COLO829 (cell line): ENCODE data around the gene TMEM256.

Experiments
- DNase-seq: peaks from one replicate; pipeline ENCODE4 v3.0.0; 2012; ENCODE audit warnings: low spot score

Gene TMEM256

GRCh38 chr17:7429722-7430121, 25.8 kb upstream of the TMEM256 start:
- DNase-seq = no peak

DNA sequence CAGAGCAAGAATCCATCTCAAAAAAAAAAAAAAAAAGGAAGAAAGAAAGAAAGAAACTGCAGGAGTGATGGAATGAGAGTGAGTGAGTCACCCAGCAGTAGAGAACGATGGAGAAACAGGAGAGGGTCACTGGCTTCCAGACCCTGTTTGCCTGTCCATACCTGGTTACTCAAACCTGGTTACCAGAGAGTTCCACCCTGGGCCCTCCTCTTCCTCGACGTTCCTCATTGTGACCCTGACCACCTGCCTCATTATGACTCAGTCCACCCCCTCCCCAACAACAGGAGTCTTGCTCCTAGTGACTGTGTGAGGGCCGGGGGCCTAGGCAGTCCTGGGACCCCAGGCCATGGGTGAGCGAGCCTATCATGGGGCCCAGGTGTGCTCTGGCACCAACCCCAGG, 24.7 kb upstream of the TMEM256 start, which contains the start of gene SPEM3:
Gene SPEM3, plus strand, starts transcription at position 301 of the 400 bp plus-strand sequence. Its CDS starts 46 bp downstream, at position 347.
- no peak for DNase-seq

GRCh38 chr17:7427549-7427948, 23.7 kb upstream of the TMEM256 start:
- DNase-seq = no peak

DNA sequence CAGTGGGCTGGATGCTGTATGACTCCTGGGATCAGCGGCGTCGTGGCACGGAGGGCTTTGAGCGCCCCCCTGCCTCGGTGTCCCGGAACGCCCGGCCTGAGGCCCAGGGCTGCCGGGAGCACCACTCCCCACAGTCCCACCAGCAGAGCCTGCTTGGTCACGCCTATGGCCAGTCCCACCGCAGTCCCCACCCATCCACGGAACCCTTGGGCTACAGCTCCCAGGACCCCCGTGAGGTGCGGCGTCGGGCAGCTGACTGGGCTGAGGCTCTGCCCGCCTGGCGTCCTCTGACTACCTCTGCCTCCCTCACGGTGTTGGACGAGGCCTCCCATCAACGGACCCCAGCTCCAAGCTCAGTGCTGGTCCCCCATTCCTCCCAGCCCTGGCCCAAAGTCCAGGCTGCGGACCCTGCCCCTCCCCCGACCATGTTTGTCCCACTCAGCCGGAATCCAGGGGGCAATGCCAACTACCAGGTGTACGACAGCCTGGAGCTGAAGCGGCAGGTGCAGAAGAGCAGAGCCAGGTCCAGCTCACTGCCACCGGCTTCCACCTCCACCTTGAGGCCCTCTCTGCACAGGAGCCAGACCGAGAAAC, 23.1 kb upstream of the TMEM256 start:
- DNase-seq = no peak

- no peak for DNase-seq
These were observed 22.4 kb upstream of the TMEM256 start for GRCh38 chr17:7426203-7426863.

DNA sequence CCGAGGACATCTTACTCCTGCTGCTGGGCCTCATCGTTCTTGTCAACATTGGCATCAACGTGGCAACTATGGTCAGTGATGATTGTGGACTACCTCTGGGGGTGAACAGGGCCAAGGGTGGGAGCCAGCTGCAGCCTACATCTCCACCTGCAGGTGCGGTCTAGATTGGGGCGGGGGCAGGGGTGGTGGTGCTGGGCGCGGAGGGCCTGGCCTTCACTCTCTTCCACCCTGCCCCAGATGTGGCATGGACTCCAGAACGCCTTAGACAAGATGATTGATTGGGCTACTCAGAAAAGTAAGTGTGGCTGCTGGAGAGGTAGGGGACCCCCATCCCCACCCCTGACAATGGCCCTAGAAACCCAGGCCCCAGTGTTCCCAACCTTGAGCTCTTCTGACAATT, 21.9 kb upstream of the TMEM256 start:
- no peak for DNase-seq

DNA sequence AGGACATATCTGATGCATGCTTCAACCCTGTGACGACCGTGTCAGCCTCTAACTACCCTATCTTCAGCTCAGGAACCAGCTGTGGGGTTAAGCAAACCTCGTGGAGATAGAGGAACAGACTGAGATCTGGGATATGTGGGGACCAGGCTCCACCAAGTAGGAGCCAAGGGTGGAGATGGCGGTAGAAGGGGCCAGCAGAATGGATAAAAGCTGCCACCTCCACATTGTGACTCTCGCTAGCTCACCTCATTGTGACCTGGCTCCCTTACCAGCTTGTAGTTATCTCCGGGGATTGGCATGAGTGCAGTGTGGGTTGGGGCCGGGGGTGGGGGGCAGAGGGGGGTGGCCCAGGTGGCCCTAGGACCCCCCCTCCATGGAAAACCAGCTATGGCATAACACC, 21.4 kb upstream of the TMEM256 start, which contains the start of gene SPEM2:
Gene SPEM2, plus strand, starts transcription at position 301 of the 400 bp plus-strand sequence. Its CDS starts 73 bp downstream, at position 374.
- no peak for DNase-seq

DNA sequence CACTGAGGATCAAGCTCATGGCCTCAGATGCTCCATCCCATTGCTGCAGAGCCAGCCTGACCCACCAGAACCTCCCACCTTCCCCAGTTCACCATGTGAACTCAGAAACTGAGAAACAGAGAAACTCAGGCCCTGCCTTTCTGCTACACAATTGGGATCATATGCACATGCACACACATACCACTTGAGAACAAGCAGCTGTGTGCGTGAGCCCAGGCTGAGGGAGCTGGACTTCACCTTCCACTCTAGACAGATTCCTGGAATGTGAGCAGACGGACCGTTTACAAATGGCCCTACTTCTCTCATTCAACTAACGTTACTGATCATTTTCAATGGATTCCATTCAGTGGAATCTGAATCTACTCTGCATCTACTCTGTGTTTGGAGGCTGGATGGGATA, 19.8 kb upstream of the TMEM256 start:
- no peak for DNase-seq

DNA sequence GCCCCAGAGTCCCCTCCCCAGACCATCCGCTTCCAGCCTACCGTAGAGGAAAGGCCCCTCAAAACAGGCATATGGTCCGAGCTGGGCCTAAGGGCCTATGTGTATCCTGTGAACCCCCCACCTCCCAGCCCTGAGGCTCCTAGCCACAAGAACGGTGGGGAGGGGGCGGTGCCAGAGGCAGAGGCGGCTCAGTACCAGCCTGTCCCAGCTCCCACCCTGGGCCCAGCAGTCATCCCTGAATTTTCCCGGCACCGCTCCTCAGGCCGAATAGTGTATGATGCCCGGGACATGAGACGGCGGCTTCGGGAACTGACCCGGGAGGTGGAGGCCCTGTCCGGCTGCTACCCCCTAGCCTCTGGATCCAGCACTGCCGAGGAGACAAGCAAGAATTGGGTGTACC, 17.3 kb upstream of the TMEM256 start:
- no peak for DNase-seq

- no peak for DNase-seq
These were observed 16.1 kb upstream of the TMEM256 start, which contains the start of gene SPEM1 for GRCh38 chr17:7419819-7420610. SPEM1 (plus strand) TSS chr17:7420324; CDS start chr17:7420385, 61 bp downstream.

- DNase-seq = no peak
These were observed 14.7 kb upstream of the TMEM256 start for GRCh38 chr17:7418472-7419152.

GRCh38 chr17:7417056-7417655, 13.3 kb upstream of the TMEM256 start:
- DNase-seq = no peak

GRCh38 chr17:7416323-7416722, 12.4 kb upstream of the TMEM256 start:
- DNase-seq = no peak

DNA sequence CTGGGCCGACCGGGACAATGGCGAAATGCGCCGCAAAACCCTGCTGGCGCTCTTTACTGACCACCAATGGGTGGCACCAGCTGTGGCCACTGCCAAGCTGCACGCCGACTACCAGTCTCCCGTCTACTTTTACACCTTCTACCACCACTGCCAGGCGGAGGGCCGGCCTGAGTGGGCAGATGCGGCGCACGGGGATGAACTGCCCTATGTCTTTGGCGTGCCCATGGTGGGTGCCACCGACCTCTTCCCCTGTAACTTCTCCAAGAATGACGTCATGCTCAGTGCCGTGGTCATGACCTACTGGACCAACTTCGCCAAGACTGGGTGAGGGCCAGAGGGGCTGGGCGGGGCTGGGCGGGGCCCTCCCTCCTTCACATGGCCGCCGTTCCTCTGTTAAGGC, 11.9 kb upstream of the TMEM256 start:
- no peak for DNase-seq

- no peak for DNase-seq
These were observed 10.9 kb upstream of the TMEM256 start for GRCh38 chr17:7414837-7415236.

DNA sequence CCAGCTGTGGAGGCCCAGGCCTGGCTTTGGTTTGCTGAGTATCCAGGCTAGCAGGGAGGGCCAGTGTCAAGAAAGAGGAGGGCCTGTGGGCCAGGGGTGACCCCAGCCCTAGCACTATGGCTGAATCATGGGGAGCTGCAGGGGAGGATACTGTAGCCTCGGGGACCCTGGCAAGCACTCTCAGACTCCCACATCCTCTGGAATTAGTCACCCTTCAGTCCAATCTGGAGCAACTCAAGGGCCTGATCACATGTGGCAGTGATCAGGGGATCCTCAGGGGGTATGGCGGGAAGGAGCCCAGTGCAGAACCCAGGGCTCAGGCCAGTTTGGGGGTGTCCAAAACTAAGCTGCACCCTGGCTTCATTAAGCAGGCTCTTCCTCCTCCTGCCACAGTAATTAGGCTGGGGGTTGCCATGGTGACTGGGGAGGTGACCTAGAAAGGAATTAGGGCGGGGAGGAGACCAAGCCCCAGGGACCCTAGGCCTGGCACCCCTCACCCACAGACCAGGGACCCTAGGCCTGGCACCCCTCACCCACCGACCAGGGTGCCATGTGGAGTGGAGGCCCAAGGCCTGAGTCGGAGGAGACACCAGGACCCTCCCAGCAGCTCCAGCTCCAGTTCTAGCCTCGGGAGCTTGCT, 9.6 kb upstream of the TMEM256 start:
- no peak for DNase-seq

- no peak for DNase-seq
These were observed 7.5 kb upstream of the TMEM256 start for GRCh38 chr17:7411427-7411750.

DNA sequence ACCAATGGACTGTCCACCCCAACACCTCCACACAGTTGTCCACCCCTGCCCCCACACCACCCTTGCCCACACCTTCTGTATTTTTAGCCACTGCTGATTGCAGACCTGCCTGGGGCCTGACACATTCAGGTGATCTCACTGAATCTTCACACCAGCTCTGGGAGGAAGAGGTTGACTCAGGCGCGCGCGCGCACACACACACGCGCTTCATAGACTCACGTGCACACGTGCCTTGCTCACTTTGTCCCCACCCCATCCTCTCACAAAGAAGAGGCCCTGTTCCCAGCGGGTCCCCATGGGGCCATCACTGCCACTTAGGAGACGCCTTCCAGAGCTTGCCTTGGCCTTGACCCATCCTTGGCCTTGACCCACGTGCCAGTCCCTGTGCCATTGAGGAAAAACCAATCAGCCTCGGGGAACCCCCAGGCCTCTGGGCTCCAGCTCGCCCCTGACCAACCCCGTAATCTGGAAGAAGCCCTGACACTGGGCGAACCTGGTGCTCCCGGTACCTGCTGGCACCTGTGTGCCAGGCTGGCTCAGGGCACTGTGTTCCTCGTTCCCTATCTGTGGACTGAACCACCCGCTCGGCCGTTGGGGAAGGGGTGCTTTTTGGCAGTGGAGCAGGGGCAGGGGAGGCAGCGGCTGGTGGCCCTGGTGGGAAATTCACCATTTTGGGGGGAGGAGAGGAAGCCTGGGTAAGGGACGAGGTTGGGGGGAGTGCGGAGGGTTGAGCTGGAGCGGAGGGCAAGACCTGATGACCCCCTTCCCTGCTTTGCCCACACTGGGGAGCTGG, 6.9 kb upstream of the TMEM256 start:
- no peak for DNase-seq

GRCh38 chr17:7409716-7410115, 5.8 kb upstream of the TMEM256 start:
- no peak for DNase-seq

DNA sequence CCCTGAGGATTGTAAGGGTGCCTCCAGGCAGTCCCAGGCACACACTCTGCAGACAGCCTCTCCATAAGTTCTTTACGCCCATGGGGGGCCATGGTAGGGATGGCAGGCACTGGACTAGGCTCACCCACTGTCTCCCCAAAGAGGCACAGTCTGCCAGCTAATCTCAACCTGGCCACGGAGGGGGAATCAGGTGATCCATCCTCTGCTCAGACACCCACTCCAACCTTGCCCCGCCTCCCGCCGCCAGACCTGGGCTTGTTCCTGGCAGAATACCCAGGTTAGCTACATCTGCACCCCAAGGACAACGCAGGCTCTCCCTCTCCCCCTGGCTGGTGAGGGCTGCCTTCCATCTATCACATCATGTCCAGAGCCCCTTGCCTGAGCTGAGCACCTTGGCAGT, 5.0 kb upstream of the TMEM256 start:
- DNase-seq = no peak

GRCh38 chr17:7408252-7408727, 4.4 kb upstream of the TMEM256 start:
- DNase-seq = no peak
